LHCN-M2 (cell line): ENCODE measurements around the gene NMB. TPM values are rescaled to one million over a fixed set of nuclear protein-coding genes. Genes with fewer than 3 reads are reported as not detected.
"Not testable (repeated sequence)": the region's sequence is repeated elsewhere in the genome, so short reads cannot be mapped to it uniquely, and the experiment has no call there.

Experiments
- DNase-seq: peaks from one replicate; pipeline ENCODE4 v3.0.0-alpha.2; 2012; ENCODE audit warnings: low read depth
- polyA plus RNA-seq: library from polyadenylated mRNA; unstranded; fragments of >200 nt; gene quantifications from one replicate; pipeline ENCODE4 v1.2.1, GENCODE V29; 2012; ENCODE audit warnings: missing spikeins
- total RNA-seq: library from RNA; depleted of rRNA; stranded (reverse); fragments of >200 nt; gene quantifications from 2 replicates; pipeline ENCODE4 v1.2.3, GENCODE V29; 2014; rRNA removed

The NMB gene, protein sequence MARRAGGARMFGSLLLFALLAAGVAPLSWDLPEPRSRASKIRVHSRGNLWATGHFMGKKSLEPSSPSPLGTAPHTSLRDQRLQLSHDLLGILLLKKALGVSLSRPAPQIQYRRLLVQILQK
- 4.0 and 5.9 TPM in 2 replicates for total RNA-seq
- 4.3 TPM for polyA plus RNA-seq

DNA sequence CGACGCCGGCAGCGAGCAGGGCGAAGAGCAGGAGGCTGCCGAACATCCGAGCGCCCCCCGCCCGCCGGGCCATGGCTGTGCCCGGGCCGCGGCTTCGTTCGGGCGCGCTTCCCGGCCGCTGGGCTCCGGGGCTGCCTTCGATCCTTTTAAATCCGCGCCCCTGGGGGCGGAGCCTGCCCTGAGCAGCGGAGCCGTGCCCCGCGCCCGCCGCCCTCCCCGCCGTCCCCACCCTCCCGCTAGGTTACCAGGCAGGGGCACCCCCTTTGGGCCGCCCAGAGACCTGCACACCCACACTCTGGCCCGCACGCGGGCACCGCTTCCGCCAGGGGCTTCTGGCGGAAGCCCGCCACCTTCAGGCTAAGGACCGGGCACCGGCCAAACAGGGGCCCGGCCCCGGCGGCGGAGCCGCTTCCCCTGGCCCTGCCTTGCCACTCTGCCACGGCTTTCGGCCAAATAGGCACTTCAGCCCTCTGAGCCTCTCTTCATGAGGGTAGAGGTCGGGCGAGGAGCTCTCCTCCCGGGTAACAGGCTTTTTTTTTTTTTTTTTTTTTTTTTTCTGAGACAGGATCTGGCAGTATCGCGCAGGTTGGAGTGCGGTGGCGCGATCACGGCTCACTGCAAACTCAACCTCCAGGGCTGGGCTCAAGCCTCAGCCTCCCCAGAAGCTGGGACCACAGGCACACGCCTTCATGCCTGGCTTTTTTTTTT, at the start of gene NMB:
TSS of gene NMB (minus strand) at position 120 of the 708 bp plus-strand sequence. CDS start at position 73, 47 bp downstream.
- peak; percentile 67 for DNase-seq

DNA sequence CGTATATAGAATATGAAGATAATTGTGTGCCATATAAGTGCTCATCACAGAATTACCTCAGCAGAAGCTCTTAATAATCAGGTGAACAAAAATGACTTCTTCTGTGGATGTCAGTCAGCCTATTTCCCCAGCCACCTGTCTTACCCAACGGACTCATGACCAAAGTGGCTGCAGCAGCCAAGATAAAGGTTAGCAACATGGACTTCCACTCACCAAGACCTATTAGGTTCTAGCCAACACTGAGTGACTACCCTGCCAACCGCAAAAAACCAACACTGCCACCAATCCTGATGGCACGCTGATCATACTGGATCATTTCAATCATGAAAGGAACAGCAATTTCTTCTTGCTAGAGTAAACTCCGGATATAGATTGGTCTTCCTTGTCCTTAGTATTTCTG, 45.8 kb upstream of the NMB start:
- no peak for DNase-seq

DNA sequence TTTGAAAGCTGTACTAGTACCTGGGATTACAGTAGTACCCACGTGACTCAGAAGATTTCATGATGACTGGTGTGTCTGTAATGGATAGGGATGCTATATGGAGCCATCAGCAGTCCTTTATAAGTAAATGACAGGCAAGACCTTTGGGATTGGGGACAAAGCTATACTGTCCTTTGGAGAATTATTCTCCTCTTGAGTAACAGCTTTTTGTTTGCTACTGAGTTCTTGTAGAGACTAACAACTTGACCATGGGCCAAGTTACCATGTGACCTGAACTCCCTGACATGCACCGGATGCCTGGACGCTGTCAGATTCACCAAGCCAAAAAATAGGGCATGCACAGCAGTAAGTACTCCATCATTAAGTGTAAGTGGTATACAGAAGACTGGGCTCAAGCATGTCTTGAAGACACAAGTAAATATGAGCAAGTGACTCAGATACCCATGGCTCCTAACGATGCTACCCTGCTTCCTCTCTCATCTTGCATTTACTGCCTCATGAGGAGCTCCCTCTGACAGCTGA, 45.0 kb upstream of the NMB start:
- peak; percentile 10 for DNase-seq

DNA sequence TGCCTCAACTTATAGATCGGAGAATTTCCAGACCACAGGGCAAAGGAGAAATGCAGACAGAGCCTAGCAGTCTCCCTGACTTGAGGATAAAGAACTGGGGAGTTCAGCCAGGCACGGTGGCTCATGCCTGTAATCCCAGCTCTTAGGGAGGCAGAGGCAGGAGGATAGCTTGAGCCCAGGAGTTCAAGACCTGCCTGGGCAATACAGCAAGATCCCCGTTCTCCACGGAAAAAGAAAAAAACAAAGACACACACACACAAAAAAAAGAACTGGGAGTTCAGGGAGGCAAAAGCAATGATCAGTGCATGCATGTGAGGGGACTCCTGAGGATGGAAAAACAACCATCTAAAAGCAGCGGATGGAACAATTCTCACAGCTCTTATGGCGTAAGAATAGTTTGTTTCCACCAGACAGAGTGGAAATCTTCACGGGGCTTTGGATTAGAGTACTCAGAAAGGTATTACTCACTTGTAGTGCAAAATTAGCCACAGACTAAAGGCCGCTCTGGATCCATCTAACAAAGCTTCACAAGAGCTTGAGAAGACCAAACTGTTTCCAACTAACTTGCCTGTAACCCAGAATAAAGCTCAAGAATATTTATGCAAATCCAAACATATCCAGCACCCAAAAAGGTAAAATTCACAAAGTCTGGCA, 41.7 kb upstream of the NMB start:
- no peak for DNase-seq

DNA sequence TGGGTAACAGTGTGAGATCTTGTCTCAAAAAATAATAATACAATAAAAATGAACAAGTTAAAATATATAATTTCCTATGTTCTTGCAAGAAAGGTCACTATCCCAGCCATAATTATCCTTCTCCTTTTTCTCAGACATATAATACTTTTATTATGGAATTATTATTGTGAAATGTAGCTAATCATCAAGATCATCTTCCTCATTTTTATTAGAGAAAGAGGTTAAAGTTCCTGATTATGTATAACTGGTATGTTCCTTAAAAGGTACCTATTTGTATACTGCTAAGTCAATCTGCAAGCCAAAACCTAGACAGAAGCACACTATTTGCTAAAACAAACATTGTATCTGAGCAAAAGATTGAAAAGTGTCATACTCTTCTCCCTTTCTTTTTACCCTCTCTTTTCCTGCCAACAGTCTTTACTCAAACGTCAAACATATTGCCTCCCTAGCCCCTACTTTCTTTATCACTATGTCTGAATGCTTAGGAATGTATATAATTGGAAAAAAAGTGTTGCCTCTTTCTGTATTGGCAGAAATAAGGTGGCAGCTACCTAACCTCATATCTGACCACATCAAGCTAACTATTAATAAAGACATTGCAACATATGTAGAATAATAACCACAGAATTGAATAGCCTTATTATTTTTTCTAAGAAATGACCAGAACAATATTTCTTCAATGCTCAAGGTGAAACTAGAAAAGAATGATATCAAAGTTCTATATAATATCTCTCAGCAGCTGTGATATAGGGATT, 39.4 kb upstream of the NMB start:
- DNase-seq: no peak

DNA sequence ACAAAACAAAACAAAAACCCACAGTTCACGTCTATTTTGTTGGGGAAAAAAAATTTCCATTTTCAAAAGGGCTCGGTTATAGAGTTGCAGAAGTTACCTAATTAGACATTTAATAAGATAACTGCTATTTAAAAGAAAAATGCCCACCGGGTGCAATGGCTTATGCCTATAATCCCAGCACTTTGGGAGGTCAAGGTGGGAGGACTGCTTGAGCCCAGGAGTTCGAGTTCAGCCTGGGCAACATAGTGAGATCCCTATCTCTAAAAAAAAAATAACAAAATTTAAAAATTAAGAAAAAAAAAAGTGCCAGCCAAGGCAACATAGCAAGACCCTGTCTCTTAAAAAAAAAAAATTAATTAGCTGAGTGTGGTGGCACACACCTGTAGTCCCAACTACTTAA, 38.8 kb upstream of the NMB start:
- no peak for DNase-seq

DNA sequence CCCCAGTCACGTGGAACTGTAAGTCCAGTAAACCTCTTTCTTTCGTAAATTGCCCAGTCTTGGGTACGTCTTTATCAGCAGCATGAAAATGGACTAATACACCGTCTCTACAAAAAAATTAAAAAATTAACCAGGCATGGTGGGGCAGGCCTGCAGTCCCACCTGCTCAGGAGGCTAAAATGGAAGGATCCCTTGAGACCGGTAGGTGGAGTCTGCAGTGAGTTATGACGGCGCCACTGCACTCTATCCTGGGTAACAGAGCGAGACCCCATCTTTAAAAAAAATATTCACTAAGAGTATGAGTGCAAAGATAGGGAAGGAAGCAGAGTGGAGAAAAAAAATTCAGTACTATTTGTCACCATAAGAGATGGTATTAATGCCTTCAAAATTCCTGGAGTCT, 32.3 kb upstream of the NMB start:
- no peak for DNase-seq

DNA sequence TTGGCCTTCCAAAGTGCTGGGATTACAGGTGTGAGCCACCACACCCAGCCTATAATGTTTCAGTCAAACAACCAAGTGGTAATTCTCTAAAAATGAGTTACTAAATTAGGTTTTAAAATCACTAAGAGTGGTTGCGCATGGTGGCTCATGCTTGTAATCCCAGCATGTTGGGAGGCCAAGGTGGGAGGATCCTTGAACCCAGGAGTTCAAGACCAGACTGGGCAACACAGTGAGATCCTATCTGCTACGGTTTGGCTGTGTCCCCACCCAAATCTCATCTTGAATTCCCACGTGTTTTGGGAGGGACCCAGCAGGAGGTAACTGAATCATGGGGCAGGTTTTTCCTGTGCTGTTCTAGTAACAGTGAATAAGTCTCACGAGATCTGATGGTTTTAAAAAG, 31.9 kb upstream of the NMB start:
- DNase-seq: no peak

DNA sequence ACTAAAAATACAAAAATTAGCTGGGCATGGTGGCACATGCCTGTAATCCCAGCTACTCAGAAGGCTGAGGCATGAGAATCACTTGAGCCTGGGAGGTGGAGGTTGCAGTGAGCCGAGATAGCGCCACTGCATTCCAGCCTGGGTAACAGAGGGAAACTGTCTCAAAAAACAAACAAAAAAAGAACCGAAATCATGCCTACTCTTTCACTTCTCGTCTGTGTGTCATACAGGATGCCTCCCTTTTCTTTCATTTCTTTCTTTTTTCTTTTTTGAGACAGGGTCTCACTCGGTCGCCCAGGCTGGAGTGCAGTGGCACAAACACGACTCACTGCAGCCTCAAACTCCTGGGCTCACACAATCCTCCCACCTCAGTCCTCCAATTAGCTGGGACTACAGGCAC, 28.4 kb upstream of the NMB start:
- DNase-seq: not testable (repeated sequence)

DNA sequence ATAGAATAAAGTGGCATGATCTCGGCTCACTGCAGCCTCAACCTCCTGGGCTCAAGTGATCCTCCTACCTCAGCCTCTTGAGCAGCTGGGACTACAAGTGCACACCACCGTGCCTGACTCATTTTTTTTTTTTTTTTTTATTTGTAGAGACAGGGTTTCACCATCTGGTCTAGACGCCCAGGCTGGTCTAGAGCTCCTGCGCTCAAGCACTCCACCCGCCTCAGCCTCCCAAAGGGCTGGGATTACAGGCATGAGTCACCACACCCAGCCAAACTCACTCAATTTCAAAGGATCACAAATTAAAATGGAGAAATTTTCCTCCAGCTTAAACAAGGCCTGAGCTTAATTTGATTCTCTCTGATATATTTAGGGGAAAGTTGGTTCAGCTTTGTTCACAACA, 27.3 kb upstream of the NMB start:
- peak; percentile 91 for DNase-seq

DNA sequence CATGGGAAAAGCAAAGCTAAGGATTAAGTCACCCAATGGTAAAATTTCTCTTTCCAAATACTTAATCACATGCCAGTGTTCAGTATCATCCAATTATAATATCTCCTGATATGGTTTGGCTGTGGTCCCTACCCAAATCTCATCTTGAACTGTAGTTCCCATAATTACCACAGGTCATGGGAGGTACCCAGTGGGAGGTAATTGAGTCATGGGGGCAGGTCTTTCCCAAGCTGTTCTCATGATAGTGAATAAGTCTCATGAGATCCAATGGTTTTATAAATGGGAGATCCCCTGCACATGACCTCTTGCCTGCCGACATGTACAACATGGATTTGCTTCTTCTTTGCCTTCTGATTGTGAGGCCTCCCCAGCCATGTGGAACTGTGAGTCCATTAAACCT, 26.1 kb upstream of the NMB start:
- peak; percentile 46 for DNase-seq

DNA sequence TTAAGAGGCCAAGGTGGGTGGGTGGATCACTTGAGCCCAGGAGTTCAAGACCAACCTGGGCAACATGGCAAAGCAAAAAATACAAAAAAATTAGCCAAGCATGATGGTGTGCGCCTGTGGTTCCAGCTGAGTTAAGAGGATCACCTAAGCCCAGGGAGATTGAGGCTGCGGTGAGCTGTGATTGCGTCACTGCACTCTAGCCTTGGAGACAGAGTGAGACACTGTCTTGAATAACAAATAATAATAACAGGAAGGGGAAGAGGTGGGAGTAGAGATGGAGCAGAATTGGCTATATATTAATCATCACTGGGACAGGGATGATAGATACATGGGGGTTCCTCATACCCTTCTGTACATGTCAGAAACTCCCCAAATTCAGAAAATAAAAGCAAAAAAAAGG, 23.8 kb upstream of the NMB start:
- DNase-seq: no peak

DNA sequence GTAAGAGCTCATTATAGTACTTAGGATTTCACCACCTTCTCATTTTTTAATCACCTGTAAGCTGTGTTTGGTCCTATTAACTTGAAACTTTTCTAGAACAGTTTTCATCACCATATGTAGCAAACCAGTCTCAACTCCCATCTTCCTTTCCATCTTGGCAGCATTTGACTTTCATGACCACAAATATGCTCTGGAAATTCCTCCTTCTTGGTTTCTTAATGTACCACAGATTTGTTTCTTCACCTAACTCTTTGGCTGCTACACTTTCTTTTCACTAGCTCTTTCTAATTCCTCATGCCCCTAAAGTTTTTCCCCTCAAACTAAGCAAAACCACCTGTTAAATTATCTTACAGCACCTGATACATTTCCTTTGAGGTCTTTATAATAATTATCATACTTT, 13.2 kb upstream of the NMB start:
- DNase-seq: peak; percentile 57

DNA sequence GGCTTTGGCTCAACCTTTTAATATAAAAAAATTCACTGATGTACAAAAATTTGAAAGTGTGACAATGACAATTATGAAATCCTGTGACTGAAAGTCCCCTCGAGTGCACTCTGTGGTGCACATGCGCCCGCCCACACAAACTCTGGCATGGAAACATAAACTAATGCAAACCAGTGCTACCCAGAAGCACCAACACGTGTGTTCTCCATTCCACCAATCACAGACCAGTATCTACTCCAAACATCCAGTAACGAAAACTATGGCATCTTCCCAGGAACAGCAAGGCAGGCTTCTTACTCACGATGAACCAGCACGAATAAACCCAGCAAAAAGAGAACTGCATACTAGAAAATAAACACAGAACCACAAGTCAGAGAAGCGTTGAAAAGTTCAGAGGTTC, 11.7 kb upstream of the NMB start:
- DNase-seq: no peak

DNA sequence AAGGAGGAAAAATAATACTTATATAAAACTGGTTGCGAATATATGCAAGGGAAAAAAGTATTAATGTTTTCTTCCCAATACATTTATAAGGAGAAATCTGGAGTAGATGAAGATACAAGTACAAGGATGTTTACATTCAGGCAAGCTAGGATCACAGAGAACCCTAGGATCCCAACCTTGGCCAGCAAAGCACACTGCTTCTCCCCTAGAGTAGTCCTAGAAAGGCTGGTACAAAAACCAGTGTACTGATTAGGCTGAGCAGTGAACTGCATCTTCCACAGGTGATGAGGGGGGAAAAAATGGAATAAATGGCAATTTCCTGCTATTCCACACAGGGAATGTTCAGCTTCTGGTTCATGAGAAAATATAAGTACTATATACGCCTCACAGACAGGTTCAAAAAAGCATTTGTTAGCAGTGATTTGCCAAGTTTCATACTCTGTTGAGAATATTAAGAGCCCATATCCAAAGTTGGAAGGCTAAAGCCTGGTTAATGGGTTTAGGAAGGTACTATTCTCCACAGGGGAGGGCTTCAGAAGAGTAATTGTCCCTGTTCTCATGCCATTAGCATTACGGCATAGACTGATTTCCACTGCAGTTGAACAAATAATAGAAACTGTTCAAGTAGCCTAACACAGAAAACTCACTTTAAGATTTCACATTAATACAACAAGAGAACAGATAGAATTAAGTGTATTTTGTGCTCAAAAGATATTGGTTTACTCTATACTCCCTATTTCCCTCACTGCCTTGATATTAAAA, 10.4 kb upstream of the NMB start:
- DNase-seq: no peak

DNA sequence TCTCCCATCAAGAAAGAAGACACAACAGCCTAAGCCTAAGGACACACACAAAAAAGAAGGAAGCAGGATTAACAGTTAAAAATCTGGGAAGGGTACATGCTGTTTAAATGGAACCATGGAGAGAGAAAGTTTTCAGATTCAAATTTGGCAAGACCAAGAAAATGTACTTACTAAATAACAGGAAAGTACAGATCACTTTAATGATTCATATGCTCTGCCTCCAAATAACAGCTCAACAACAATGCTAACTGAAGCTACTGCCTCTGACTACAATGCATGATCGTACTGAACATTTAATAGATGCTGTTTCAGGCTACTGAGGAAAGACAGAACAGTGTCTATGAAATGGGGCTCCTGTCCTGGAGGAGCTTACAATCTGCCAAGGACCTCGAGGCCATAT, 8.4 kb upstream of the NMB start:
- no peak for DNase-seq

DNA sequence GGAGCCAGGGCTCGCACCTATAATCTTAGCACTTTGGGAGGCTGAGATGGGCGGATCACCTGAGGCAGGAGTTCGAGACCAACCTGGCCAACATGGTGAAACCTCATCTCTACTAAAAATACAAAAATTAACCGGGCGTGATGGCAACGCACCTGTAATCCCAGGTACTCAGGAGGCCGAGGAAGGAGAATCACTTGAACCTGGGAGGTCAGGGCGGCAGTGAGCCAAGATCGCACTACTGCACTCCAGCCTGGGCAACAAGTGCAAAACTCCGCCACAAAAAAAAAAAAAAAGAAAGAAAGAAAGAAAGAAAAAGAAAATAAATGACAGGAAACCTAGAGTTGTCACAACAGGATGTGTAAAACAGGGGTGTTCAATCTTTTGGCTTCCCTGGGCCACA, 3.0 kb upstream of the NMB start:
- DNase-seq: no peak

DNA sequence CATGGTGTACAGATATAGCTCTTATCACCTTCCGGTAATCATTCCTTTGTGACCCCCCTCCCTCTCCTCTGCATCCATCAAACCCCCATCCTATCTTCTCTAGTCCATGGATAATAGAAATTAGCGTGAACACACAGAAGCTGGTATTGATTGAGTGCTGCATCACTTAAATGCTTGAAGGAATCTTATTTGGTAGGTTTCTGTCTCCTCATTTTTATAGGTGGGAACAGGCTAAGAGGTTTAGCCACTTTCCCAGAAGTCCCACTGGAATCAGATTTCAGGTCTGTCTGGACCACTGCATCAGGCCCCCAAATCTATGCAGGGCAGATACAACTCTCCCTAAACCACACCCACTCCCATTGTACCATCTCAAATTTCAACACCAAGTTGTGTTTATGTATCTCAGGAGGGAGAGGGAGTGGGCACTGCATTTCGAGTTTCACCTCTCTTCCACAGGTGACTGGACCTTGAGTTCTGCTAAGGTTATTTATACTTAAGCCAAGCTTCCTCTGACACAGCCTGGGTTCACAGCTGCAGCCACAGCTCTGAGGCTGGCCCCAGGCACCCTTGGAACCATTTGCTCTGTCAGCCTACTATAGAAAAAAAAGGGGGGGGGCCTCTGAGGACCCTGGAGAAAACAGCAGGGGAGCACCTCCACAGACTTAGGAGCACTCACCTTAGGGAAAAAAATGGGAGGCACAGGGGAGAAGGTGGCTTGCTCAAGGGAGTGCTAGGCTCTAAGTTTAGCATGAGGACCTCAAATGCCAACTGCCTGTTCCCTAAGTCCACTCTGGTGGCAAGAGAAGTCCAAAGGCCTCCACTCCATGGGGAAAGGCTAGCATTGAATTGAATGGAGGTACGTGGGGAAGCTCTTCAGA, 2.1 kb upstream of the NMB start:
- no peak for DNase-seq

DNA sequence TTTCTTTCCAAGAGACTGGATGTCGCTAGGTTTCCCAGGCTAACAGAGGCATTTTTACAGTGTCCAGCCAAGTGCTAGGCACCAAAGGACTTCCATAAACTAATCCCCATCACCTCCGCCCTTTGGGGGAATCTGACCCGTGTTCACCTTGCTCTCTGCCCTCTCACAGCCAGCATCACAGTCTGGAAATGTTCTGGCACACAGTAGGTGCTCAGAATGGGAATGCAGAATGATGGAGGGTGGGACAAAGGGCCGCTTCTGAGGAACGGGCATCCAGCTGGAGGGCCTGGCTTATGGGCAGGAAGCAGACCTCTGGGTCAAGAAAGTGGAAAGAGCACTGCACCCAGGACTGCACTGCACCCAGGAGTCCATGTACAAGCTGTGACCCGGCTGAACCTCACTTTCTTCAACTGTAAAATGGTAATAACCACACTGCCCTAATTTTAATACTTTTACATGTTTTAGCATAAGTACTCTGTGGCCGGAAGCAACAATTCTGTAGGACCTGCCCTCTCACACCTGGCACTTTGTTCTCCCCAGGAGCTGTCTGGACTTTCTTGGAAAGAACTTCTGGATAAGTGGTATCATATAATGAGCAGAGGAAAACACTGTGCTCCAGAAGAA, 901 bp upstream of the NMB start:
- DNase-seq: no peak

DNA sequence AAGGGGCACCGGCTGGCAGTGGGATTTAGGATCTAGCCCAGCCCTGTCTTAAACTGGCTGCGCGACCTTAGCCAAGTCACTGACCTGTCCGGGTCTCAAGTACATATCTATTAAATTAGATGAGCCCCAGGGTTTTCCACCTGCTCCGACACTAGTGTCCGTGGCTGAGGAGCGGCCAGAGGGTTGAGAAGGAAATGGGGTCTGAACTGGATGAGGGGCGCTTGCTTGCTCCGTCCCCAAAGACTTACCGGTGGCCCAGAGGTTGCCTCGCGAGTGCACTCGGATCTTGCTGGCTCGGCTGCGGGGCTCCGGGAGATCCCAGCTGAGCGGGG, 285 bp downstream of the NMB start:
- DNase-seq: no peak
